ENCODE data around the gene PHIP. TPM values are rescaled to one million over a fixed set of nuclear protein-coding genes. Genes with fewer than 3 reads are reported as not detected.

Gene PHIP
- total RNA-seq, 4 donors from 2014 or later, result 20.2 to 65.2 (median 25.1) TPM

GRCh38 chr6:79001415-79001814 is 76.6 kb downstream of the PHIP start:
- TF ChIP-seq POLR2A (IDR thresholded peaks at IDR 0.05), result no peak
- no peak for TF ChIP-seq CTCF (IDR thresholded peaks at IDR 0.05)
- H3K27ac ChIP-seq, result no peak overlapping the region
- H3K9me3 ChIP-seq, result no peaks in the 10 kb centered on the region
- no peaks in the 10 kb centered on the region for H3K27me3 ChIP-seq
- H3K36me3 ChIP-seq, result peaks cover 0 to 79% (median 4%) of the 10 kb centered on the region in 3 donors
- no peaks in the 10 kb centered on the region for H3K4me1 ChIP-seq
- DNase-seq, result no peak
- H3K4me3 ChIP-seq, result no peak overlapping the region

- H3K9me3 ChIP-seq, result no peaks in the 10 kb centered on the region
- DNase-seq, result no peak
- TF ChIP-seq POLR2A (IDR thresholded peaks at IDR 0.05) (no peak), CTCF (IDR thresholded peaks at IDR 0.05) (no peak)
- H3K27me3 ChIP-seq, result no peaks in the 10 kb centered on the region
- no peak overlapping the region for H3K27ac ChIP-seq
- no peaks in the 10 kb centered on the region for H3K4me1 ChIP-seq
- no peak overlapping the region for H3K4me3 ChIP-seq
- peaks cover 0 to 90% (median 4%) of the 10 kb centered on the region in 3 donors for H3K36me3 ChIP-seq
Observed at GRCh38 chr6:78999737-79000136, 78.3 kb downstream of the PHIP start.

GRCh38 chr6:78995946-78996345 is 82.1 kb downstream of the PHIP start:
- Histone ChIP-seq H3K9me3 (no peaks in the 10 kb centered on the region), H3K4me3 (no peak overlapping the region), H3K27me3 (no peaks in the 10 kb centered on the region), H3K36me3 (peaks cover 0 to 89% (median 4%) of the 10 kb centered on the region in 3 donors), H3K4me1 (no peaks in the 10 kb centered on the region), H3K27ac (no peak overlapping the region)
- no peak for TF ChIP-seq CTCF (IDR thresholded peaks at IDR 0.05)
- no peak for TF ChIP-seq POLR2A (IDR thresholded peaks at IDR 0.05)
- no peak for DNase-seq

GRCh38 chr6:78995346-78995745 is 82.7 kb downstream of the PHIP start:
- Histone ChIP-seq H3K4me1 (no peaks in the 10 kb centered on the region), H3K36me3 (peaks cover 0 to 89% (median 4%) of the 10 kb centered on the region in 3 donors), H3K4me3 (no peak overlapping the region), H3K27me3 (no peaks in the 10 kb centered on the region), H3K27ac (no peak overlapping the region), H3K9me3 (no peaks in the 10 kb centered on the region)
- TF ChIP-seq POLR2A (IDR thresholded peaks at IDR 0.05) (no peak), CTCF (IDR thresholded peaks at IDR 0.05) (no peak)
- DNase-seq, result no peak

GRCh38 chr6:78993955-78994354 is 84.1 kb downstream of the PHIP start:
- H3K9me3 ChIP-seq, result no peaks in the 10 kb centered on the region
- no peaks in the 10 kb centered on the region for H3K27me3 ChIP-seq
- H3K4me1 ChIP-seq, result no peaks in the 10 kb centered on the region
- no peak overlapping the region for H3K27ac ChIP-seq
- TF ChIP-seq POLR2A (IDR thresholded peaks at IDR 0.05) (no peak), CTCF (IDR thresholded peaks at IDR 0.05) (no peak)
- peaks cover 0 to 87% (median 4%) of the 10 kb centered on the region in 3 donors for H3K36me3 ChIP-seq
- H3K4me3 ChIP-seq, result no peak overlapping the region
- no peak for DNase-seq

GRCh38 chr6:78989191-78989590 is 88.9 kb downstream of the PHIP start:
- DNase-seq, result no peak
- TF ChIP-seq POLR2A (IDR thresholded peaks at IDR 0.05) (no peak), CTCF (IDR thresholded peaks at IDR 0.05) (no peak)
- no peaks in the 10 kb centered on the region for H3K27me3 ChIP-seq
- no peak overlapping the region for H3K4me3 ChIP-seq
- peaks cover 0 to 84% (median 0%) of the 10 kb centered on the region in 3 donors for H3K36me3 ChIP-seq
- no peaks in the 10 kb centered on the region for H3K9me3 ChIP-seq
- H3K4me1 ChIP-seq, result no peaks in the 10 kb centered on the region
- H3K27ac ChIP-seq, result no peak overlapping the region

Data from Peyer's patch (tissue), 4 donors.